Lung (tissue), 12 donors: ENCODE data around the gene RPH3AL. TPM values are rescaled to one million over a fixed set of nuclear protein-coding genes. Genes with fewer than 3 reads are reported as not detected.

Experiments
- ATAC-seq: fragments of 200-7000 bp; cut with Tn5 transposase; one replicate; pipeline ENCODE4 v1.9.1; 2020; ENCODE audit warnings: moderate number of reproducible peaks; ENCODE audit not compliant: insufficient read depth, low FRiP score
- DNase-seq, 3 donors: peaks; one replicate each; pipeline ENCODE4 v3.0.0-alpha.2; 2013 to 2017
- H3K27ac ChIP-seq, 2 donors: one replicate each; pipeline ENCODE4 v1.5.1; 2013; ENCODE audit warnings: mild to moderate bottlenecking in 2 of 2, moderate library complexity in 2 of 2, control low read depth in 1 of 2, inconsistent platforms in 1 of 2, low read depth in 1 of 2, low read length in 1 of 2
- H3K27me3 ChIP-seq, 3 donors: one replicate each; pipeline ENCODE4 v1.5.1; 2013; ENCODE audit warnings: low read length in 2 of 3; ENCODE audit not compliant: control insufficient read depth in 3 of 3, insufficient read depth in 3 of 3
- H3K36me3 ChIP-seq, 4 donors: one replicate each; pipeline ENCODE4 v1.5.1; 2013; ENCODE audit warnings: low read length in 4 of 4, mild to moderate bottlenecking in 1 of 4, moderate library complexity in 1 of 4; ENCODE audit not compliant: control insufficient read depth in 4 of 4, insufficient read depth in 4 of 4
- H3K4me1 ChIP-seq, 5 donors: one replicate each; pipeline ENCODE4 v1.5.1; 2013; ENCODE audit warnings: low read length in 5 of 5, mild to moderate bottlenecking in 2 of 5, moderate library complexity in 1 of 5; ENCODE audit not compliant: control insufficient read depth in 5 of 5, insufficient read depth in 5 of 5
- H3K4me3 ChIP-seq: one replicate; pipeline ENCODE4 v1.5.1; 2013; ENCODE audit warnings: mild to moderate bottlenecking, control low read depth, moderate library complexity
- H3K9ac ChIP-seq, 2 donors: one replicate each; pipeline ENCODE4 v1.5.1; 2013; ENCODE audit warnings: low read length in 2 of 2, control low read depth in 1 of 2; ENCODE audit not compliant: insufficient read depth in 1 of 2
- H3K9me3 ChIP-seq, 4 donors: one replicate each; pipeline ENCODE4 v1.5.1; 2013; ENCODE audit warnings: low read length in 3 of 4, mild to moderate bottlenecking in 1 of 4, moderate library complexity in 1 of 4; ENCODE audit not compliant: control insufficient read depth in 4 of 4, insufficient read depth in 3 of 4
- CTCF ChIP-seq: IDR thresholded peaks from 2 replicates; pipeline ENCODE4 v1.5.1; 2012; ENCODE audit warnings: mild to moderate bottlenecking; ENCODE audit errors: control extremely low read depth, extremely low read depth
- WGBS, 2 donors: extraction: QIAGEN DNeasy Blood & Tissue Kit; methylation state at CpG; one replicate each; pipeline ENCODE4 v1.1.7; 2013; 5-methylcytosine and 5-hydroxymethylcytosine counted together
- polyA plus RNA-seq, 2 donors: library from polyadenylated mRNA; stranded (reverse); fragments of 200-250 nt; gene quantifications; one replicate each; pipeline ENCODE4 v1.2.1, GENCODE V29; 2013
- total RNA-seq, 2 donors: library from RNA; depleted of rRNA in 1 of 2; stranded (reverse); fragments of >200 nt in 1 of 2; gene quantifications; one replicate each; pipeline ENCODE4 v1.2.1, GENCODE V29; 2014 to 2021
- donor health status: control.
- donor health status: control.
- donor health status: Bipolar disorder and iron deficiency.
- donor health status: healthy.
- donor health status: DM: yes; HTN: yes; CAD: no.

Gene RPH3AL
- total and polyA plus RNA-seq, 4 donors: 19.5 to 76.6 (median 21.6) TPM

- WGBS, 2 donors: 86 to 93% methylated on average over 31 of the region's 31 CpGs
- H3K27me3 ChIP-seq: no peaks in the 10 kb centered on the region
- H3K9me3 ChIP-seq: no peaks in the 10 kb centered on the region
- no peaks in the 10 kb centered on the region for H3K4me1 ChIP-seq
- no peak overlapping the region for H3K27ac ChIP-seq
- no peak overlapping the region for H3K4me3 ChIP-seq
- peaks cover 0 to 11% (median 0%) of the 10 kb centered on the region in 4 donors for H3K36me3 ChIP-seq
- no peak overlapping the region for H3K9ac ChIP-seq
- DNase-seq: no peak
- TF ChIP-seq CTCF: no peak
- ATAC-seq: no peak
Observed at GRCh38 chr17:285751-286422, 66.7 kb downstream of the RPH3AL start.

- WGBS, 2 donors: 93% methylated on average over 29 of the region's 29 CpGs
- H3K27ac ChIP-seq: no peak overlapping the region
- peaks cover 0 to 7% (median 0%) of the 10 kb centered on the region in 4 donors for H3K36me3 ChIP-seq
- H3K9me3 ChIP-seq: no peaks in the 10 kb centered on the region
- ATAC-seq: no peak
- DNase-seq: no peak
- H3K4me3 ChIP-seq: no peak overlapping the region
- no peak overlapping the region for H3K9ac ChIP-seq
- H3K27me3 ChIP-seq: no peaks in the 10 kb centered on the region
- no peaks in the 10 kb centered on the region for H3K4me1 ChIP-seq
- no peak for TF ChIP-seq CTCF
Observed at GRCh38 chr17:284676-285355, 67.8 kb downstream of the RPH3AL start.

- H3K36me3 ChIP-seq: peaks cover 0 to 7% (median 0%) of the 10 kb centered on the region in 4 donors
- no peaks in the 10 kb centered on the region for H3K27me3 ChIP-seq
- no peaks in the 10 kb centered on the region for H3K4me1 ChIP-seq
- ATAC-seq (no peak), DNase-seq (no peak)
- H3K9me3 ChIP-seq: no peaks in the 10 kb centered on the region
- WGBS, 2 donors: 83 to 90% methylated on average over 25 of the region's 25 CpGs
- H3K27ac ChIP-seq: no peak overlapping the region
- TF ChIP-seq CTCF: no peak
- no peak overlapping the region for H3K9ac ChIP-seq
- H3K4me3 ChIP-seq: no peak overlapping the region
Observed at GRCh38 chr17:283911-284675, 68.5 kb downstream of the RPH3AL start.
